Endothelial cell of umbilical vein (primary cell): ENCODE data around the gene RASL10B. TPM values are rescaled to one million over a fixed set of nuclear protein-coding genes. Genes with fewer than 3 reads are reported as not detected.

Experiments used
- BruUV-seq: library from RNA; stranded (reverse); fragments of 400-500 nt; replicated peaks from 2 replicates; lab custom pipeline; 2021; lab: Mats Ljungman, UMichigan
- CTCF ChIA-PET: fragments of 300-600, 350-600 bp; sonication (Branson Sonifier 250); formaldehyde crosslinking; loops from one replicate; lab custom pipeline; 2021; ENCODE audit warnings: antibody characterized with exemption, inconsistent platforms; lab: Charles Lee
- POLR2A ChIA-PET: fragments of 300-600, 350-600 bp; sonication (Branson Sonifier 250); formaldehyde crosslinking; loops from one replicate; lab custom pipeline; 2021; ENCODE audit warnings: antibody characterized with exemption, inconsistent platforms; lab: Charles Lee
- DNase-seq: peaks from one replicate; pipeline ENCODE4 v3.0.0-alpha.2; 2011; ENCODE audit warnings: low read depth, low spot score
- FAIRE-seq: peaks from 2 replicates; lab custom pipeline; 2011; peaks lifted over from hg19 to GRCh38; lab: Jason Lieb, UNC
- H2AFZ ChIP-seq: 2 replicates; pipeline ENCODE4 v1.6.0; 2012; ENCODE audit warnings: low read depth, low read length, control low read depth, inconsistent platforms
- H3K27ac ChIP-seq: 2 replicates; pipeline ENCODE4 v1.5.1; 2011; ENCODE audit warnings: low read depth, mild to moderate bottlenecking, control low read depth, low read length, moderate library complexity; ENCODE audit not compliant: insufficient read depth
- H3K27me3 ChIP-seq, 2 experiments: 2 replicates each; pipeline versions ENCODE4 v1.6.0 to v1.6.1; 2011; ENCODE audit warnings: low read length in 2 of 2, mixed read lengths in 1 of 2; ENCODE audit not compliant: control insufficient read depth in 2 of 2, insufficient read depth in 2 of 2
- H3K36me3 ChIP-seq, 2 experiments: 2 replicates in 1 of 2; 3 replicates in 1 of 2; pipeline ENCODE4 v1.5.1; 2011; ENCODE audit warnings: low read length in 2 of 2, mild to moderate bottlenecking in 1 of 2, moderate library complexity in 1 of 2; ENCODE audit not compliant: control insufficient read depth in 2 of 2, insufficient read depth in 2 of 2; ENCODE audit errors: extremely low read depth in 1 of 2
- H3K4me1 ChIP-seq: 3 replicates; pipeline ENCODE4 v1.5.1; 2011; ENCODE audit warnings: mild to moderate bottlenecking, low read length; ENCODE audit not compliant: control insufficient read depth, insufficient read depth; ENCODE audit errors: extremely low read depth
- H3K4me2 ChIP-seq: 2 replicates; pipeline ENCODE4 v1.6.1; 2011; ENCODE audit warnings: low read length, control low read depth, mixed read lengths; ENCODE audit not compliant: insufficient read depth
- H3K4me3 ChIP-seq, 3 experiments: fragments of 200-600 bp in 1 of 3; sonication (generic), shearing (Covaris generic) in 1 of 3; replicated peaks in 1 of 3; 2 replicates each; pipeline ENCODE4 v1.5.1; 2011 to 2016; ENCODE audit warnings: control low read depth in 3 of 3, low read length in 3 of 3, mild to moderate bottlenecking in 2 of 3, inconsistent platforms in 1 of 3, low read depth in 1 of 3, moderate library complexity in 1 of 3; ENCODE audit not compliant: insufficient read depth in 1 of 3
- H3K79me2 ChIP-seq: 2 replicates; pipeline ENCODE4 v1.6.0; 2012; ENCODE audit warnings: low read length, inconsistent platforms; ENCODE audit not compliant: control insufficient read depth, insufficient read depth
- H3K9ac ChIP-seq: replicated peaks from 2 replicates; pipeline ENCODE3; 2011; ENCODE audit warnings: low read length, control low read depth; ENCODE audit not compliant: insufficient read depth; ENCODE audit errors: extremely low read depth
- H3K9me1 ChIP-seq: replicated peaks from 3 replicates; pipeline ENCODE4 v1.6.0; 2011; ENCODE audit warnings: mild to moderate bottlenecking, low read length; ENCODE audit not compliant: control insufficient read depth, insufficient read depth; ENCODE audit errors: extremely low read depth
- H3K9me3 ChIP-seq: replicated peaks from 2 replicates; pipeline ENCODE4 v1.5.1; 2012; ENCODE audit warnings: low read length, inconsistent platforms; ENCODE audit not compliant: control insufficient read depth, insufficient read depth
- H4K20me1 ChIP-seq: replicated peaks from 2 replicates; pipeline ENCODE3; 2011; ENCODE audit warnings: mild to moderate bottlenecking, low read length; ENCODE audit not compliant: control insufficient read depth, insufficient read depth; ENCODE audit errors: extremely low read depth
- CTCF ChIP-seq, 2 donors: IDR thresholded peaks; 1 replicate in 1 of 2; 2 replicates in 1 of 2; pipeline ENCODE4 v1.5.1; 2011; ENCODE audit warnings: low read length in 2 of 2, mild to moderate bottlenecking in 2 of 2, moderate library complexity in 2 of 2, control low read depth in 1 of 2, inconsistent platforms in 1 of 2, low read depth in 1 of 2; ENCODE audit not compliant: insufficient read depth in 1 of 2; ENCODE audit errors: extremely low read depth in 1 of 2
- EZH2 ChIP-seq: IDR thresholded peaks from 2 replicates; pipeline ENCODE4 v1.6.1; 2012; ENCODE audit warnings: borderline replicate concordance, low read depth, mild to moderate bottlenecking, moderate library complexity, low read length, inconsistent platforms; ENCODE audit not compliant: severe bottlenecking
- FOS ChIP-seq: IDR thresholded peaks from 2 replicates; pipeline ENCODE4 v1.6.1; 2011; ENCODE audit warnings: mild to moderate bottlenecking, low read length, moderate library complexity, borderline replicate concordance; ENCODE audit not compliant: insufficient read depth
- GATA2 ChIP-seq: IDR thresholded peaks from 2 replicates; pipeline ENCODE4 v1.7.0; 2011; ENCODE audit warnings: low read depth, mild to moderate bottlenecking, moderate library complexity, mixed read lengths, low read length; ENCODE audit not compliant: insufficient read length, insufficient read depth
- JUN ChIP-seq: IDR thresholded peaks from 2 replicates; pipeline ENCODE4 v1.6.1; 2011; ENCODE audit warnings: borderline replicate concordance, low read depth; ENCODE audit not compliant: insufficient read length, insufficient read depth
- MAX ChIP-seq: IDR thresholded peaks from 2 replicates; pipeline ENCODE4 v1.6.1; 2011; ENCODE audit not compliant: insufficient read depth, insufficient read length
- MYC ChIP-seq: IDR thresholded peaks from one replicate; pipeline ENCODE4 v1.6.1; 2011; ENCODE audit warnings: mild to moderate bottlenecking, low read depth, low read length
- POLR2A ChIP-seq: IDR thresholded peaks from 2 replicates; pipeline ENCODE4 v1.6.1; 2012; ENCODE audit warnings: low read depth, mild to moderate bottlenecking, control low read depth, low read length
- POLR2AphosphoS5 ChIP-seq: IDR thresholded peaks from 2 replicates; pipeline ENCODE4 v1.6.1; 2012; ENCODE audit warnings: low read depth, mild to moderate bottlenecking, control low read depth, low read length, moderate library complexity; ENCODE audit not compliant: insufficient read depth
- dilution Hi-C: fragments of 300-500 bp; cut with MboI; formaldehyde crosslinking; loops from one replicate; pipeline ENCODE4 v1.15.0; 2019; ENCODE audit warnings: low sequenced_read_pairs; ENCODE audit not compliant: extremely low pct_ligation_motif_present
- intact Hi-C: fragments of 100-400 bp; cut with micrococcal nuclease; formaldehyde crosslinking; loops from one replicate; pipeline ENCODE4 v1.10.0; 2022
- polyA plus RNA-seq, 4 experiments: library from polyadenylated mRNA; depleted of rRNA in 3 of 4; stranded (reverse) in 3 of 4; unstranded in 1 of 4; fragments of >200 nt; gene quantifications; 2 replicates each; pipeline versions ENCODE4 v1.2.1 to v1.2.3, GENCODE V29; 2011 to 2012; ENCODE audit warnings: missing spikeins in 1 of 4
- total RNA-seq: library from RNA; stranded (reverse); gene quantifications from 2 replicates; pipeline ENCODE4 v1.2.3, GENCODE V29; 2021

Gene RASL10B
- total and polyA plus RNA-seq, 2 donors (not counting 3 experiments of a cell fraction or from before 2014, with no cell fraction given) = 0.19 to 0.71 TPM

GRCh38 chr17:35726127-35726952 is 5.1 kb upstream of the RASL10B start:
- Histone ChIP-seq H3K4me2 (no peak overlapping the region), H3K9me1 (no peaks in the 10 kb centered on the region), H3K27ac (no peak overlapping the region), H3K4me1 (peaks cover 4% of the 10 kb centered on the region), H3K9ac (no peak overlapping the region), H3K36me3 (peaks cover 16 to 26% of the 10 kb centered on the region in 2 experiments), H3K4me3 (no peak overlapping the region), H3K9me3 (no peaks in the 10 kb centered on the region), H4K20me1 (no peaks in the 10 kb centered on the region), H3K27me3 (no peaks in the 10 kb centered on the region), H3K79me2 (no peaks in the 10 kb centered on the region), H2AFZ (no peak overlapping the region)
- intact Hi-C loops = no loop called here
- dilution Hi-C loops = loop anchor here (25.0 kb wide), 1 partner anchor 114 kb away; no protein-coding TSS in a partner anchor
- no peak for TF ChIP-seq CTCF (IDR thresholded peaks at IDR 0.05; ENCODE audit: extremely low read depth in 1 of 2, insufficient read depth in 1 of 2, low read depth in 1 of 2, low read length in 2 of 2)
- no peak for TF ChIP-seq GATA2
- no peak for TF ChIP-seq MAX
- TF ChIP-seq JUN = no peak
- TF ChIP-seq POLR2A = no peak
- no peak for TF ChIP-seq FOS
- no peak for TF ChIP-seq EZH2
- no peak for TF ChIP-seq POLR2AphosphoS5
- TF ChIP-seq MYC = no peak
- FAIRE-seq = no peak
- DNase-seq = no peak
- ChIA-PET CTCF (interaction anchor here (1.0 to 1.9 kb wide), 3 partner anchors 13 to 61 kb away, joined by 3 to 6 read pairs (median 4); no protein-coding TSS in a partner anchor), POLR2A (interaction anchor here (0.5 kb wide), 1 partner anchor 25 kb away, joined by 3 read pairs; no protein-coding TSS in a partner anchor)
- BruUV-seq = no TSS peak
